K562 (cell line): ENCODE data around the gene PIAS3. TPM values are rescaled to one million over a fixed set of nuclear protein-coding genes. Genes with fewer than 3 reads are reported as not detected.
A peak's percentile ranks its signal among the peaks of the same experiment; 100 is the strongest.

ENCODE experiments used
- ATAC-seq: fragments of 200-7000 bp; cut with Tn5 transposase; 3 replicates; pipeline ENCODE4 v1.9.1; 2020; ENCODE audit warnings: moderate library complexity
- BruUV-seq: library from RNA; stranded (reverse); fragments of 400-500 nt; replicated peaks from 2 replicates; lab custom pipeline; 2021; lab: Mats Ljungman, UMichigan
- CTCF ChIA-PET: fragments of 300-600 bp; formaldehyde crosslinking; extraction: SDS; loops from one replicate; lab custom pipeline; 2021; ENCODE audit warnings: low intra/inter-chr PET ratio; lab: Yijun Ruan, JAX
- POLR2A ChIA-PET: fragments of 300-600, 350-650 bp; sonication (Branson Sonifier 250); formaldehyde crosslinking; extraction: SDS; loops from one replicate; lab custom pipeline; 2021; ENCODE audit warnings: antibody characterized with exemption, inconsistent platforms; lab: Yijun Ruan, JAX
- DNase-seq, 4 experiments: peaks; one replicate each; pipeline versions ENCODE4 v3.0.0 to v3.0.0-alpha.2; 2011 to 2018; ENCODE audit warnings: low spot score in 3 of 4, mixed read lengths in 3 of 4; ENCODE audit errors: extremely low read depth in 1 of 4
- FAIRE-seq: peaks from 2 replicates; lab custom pipeline; 2011; peaks lifted over from hg19 to GRCh38; lab: Jason Lieb, UNC
- H2AFZ ChIP-seq: 2 replicates; pipeline ENCODE4 v1.6.0; 2011; ENCODE audit warnings: low read depth, low read length, control low read depth, inconsistent platforms
- H3K27ac ChIP-seq: fragments of 200-600 bp; 3 replicates; pipeline ENCODE4 v1.8.0; 2011; ENCODE audit warnings: low read depth, mild to moderate bottlenecking, control low read depth, inconsistent platforms, low read length, moderate library complexity, mixed read lengths; ENCODE audit errors: extremely low read depth
- H3K27me3 ChIP-seq, 2 experiments: fragments of 300-600 bp in 1 of 2; 2 replicates in 1 of 2; 3 replicates in 1 of 2; pipeline versions ENCODE4 v1.6.0 to v1.8.0; 2011; ENCODE audit warnings: inconsistent platforms in 2 of 2, low read length in 2 of 2, mild to moderate bottlenecking in 1 of 2, mixed read lengths in 1 of 2, moderate library complexity in 1 of 2; ENCODE audit not compliant: control insufficient read depth in 2 of 2, insufficient read depth in 2 of 2
- H3K36me3 ChIP-seq: fragments of 300-600 bp; 3 replicates; pipeline ENCODE4 v1.8.0; 2011; ENCODE audit warnings: mild to moderate bottlenecking, low read length, inconsistent platforms; ENCODE audit not compliant: control insufficient read depth, insufficient read depth
- H3K4me1 ChIP-seq, 2 experiments: fragments of 200-600 bp in 1 of 2; replicated peaks in 1 of 2; 2 replicates in 1 of 2; 3 replicates in 1 of 2; pipeline versions ENCODE4 v1.5.1 to v1.8.0; 2011; ENCODE audit warnings: inconsistent platforms in 2 of 2, low read length in 2 of 2, mild to moderate bottlenecking in 1 of 2, mixed read lengths in 1 of 2, moderate library complexity in 1 of 2; ENCODE audit not compliant: control insufficient read depth in 2 of 2, insufficient read depth in 2 of 2
- H3K4me2 ChIP-seq: 2 replicates; pipeline ENCODE4 v1.6.1; 2011; ENCODE audit warnings: low read length, control low read depth, inconsistent platforms, mixed read lengths; ENCODE audit not compliant: insufficient read depth
- H3K4me3 ChIP-seq: fragments of 200-600 bp; sonication (generic), shearing (Covaris generic); 2 replicates; pipeline ENCODE4 v1.5.1; 2016; ENCODE audit warnings: control low read depth, inconsistent platforms
- H3K79me2 ChIP-seq: fragments of 200-600 bp; 3 replicates; pipeline ENCODE4 v1.8.0; 2011; ENCODE audit warnings: low read length, inconsistent platforms; ENCODE audit not compliant: control insufficient read depth, insufficient read depth
- H3K9ac ChIP-seq, 2 experiments: 2 replicates each; pipeline versions ENCODE4 v1.6.0 to v1.6.1; 2011; ENCODE audit warnings: low read depth in 2 of 2, low read length in 2 of 2, control low read depth in 1 of 2, inconsistent platforms in 1 of 2, mild to moderate bottlenecking in 1 of 2, mixed read lengths in 1 of 2; ENCODE audit not compliant: insufficient read depth in 1 of 2
- H3K9me1 ChIP-seq: one replicate; pipeline ENCODE4 v1.6.0; 2011; ENCODE audit warnings: inconsistent platforms, mild to moderate bottlenecking, low read length, moderate library complexity; ENCODE audit not compliant: control insufficient read depth, insufficient read depth
- H3K9me3 ChIP-seq: replicated peaks from 2 replicates; pipeline ENCODE4 v1.5.1; 2011; ENCODE audit warnings: low read depth, low read length, inconsistent platforms; ENCODE audit not compliant: control insufficient read depth, insufficient read depth
- H4K20me1 ChIP-seq: replicated peaks from 2 replicates; pipeline ENCODE4 v1.6.1; 2011; ENCODE audit warnings: low read length, inconsistent platforms, mixed read lengths; ENCODE audit not compliant: control insufficient read depth, insufficient read depth
- ARID3B ChIP-seq: fragments of 250-450 bp; sonication (Bioruptor Pico); IDR thresholded peaks from 2 replicates; pipeline ENCODE4 v1.4.0; 2020; ENCODE audit warnings: borderline replicate concordance
- CBX3 ChIP-seq, 2 experiments: IDR thresholded peaks; 1 replicate in 1 of 2; 2 replicates in 1 of 2; pipeline ENCODE4 v1.6.1; 2012; ENCODE audit warnings: inconsistent platforms in 2 of 2, low read length in 2 of 2, borderline replicate concordance in 1 of 2, control low read depth in 1 of 2
- HDAC1 ChIP-seq, 2 experiments: fragments of 450-650 bp; IDR thresholded peaks; 2 replicates each; pipeline ENCODE4 v1.6.1; 2016 to 2017; ENCODE audit warnings: inconsistent platforms in 1 of 2, mild to moderate bottlenecking in 1 of 2, moderate library complexity in 1 of 2
- KDM1A ChIP-seq, 2 experiments: fragments of 450-650 bp; IDR thresholded peaks; 2 replicates each; pipeline ENCODE4 v1.6.1; 2016; ENCODE audit warnings: mild to moderate bottlenecking in 2 of 2
- KDM5B ChIP-seq: fragments of 200-600 bp; sonication (generic); IDR thresholded peaks from 2 replicates; pipeline ENCODE4 v1.6.1; 2012; ENCODE audit warnings: low read depth, mild to moderate bottlenecking, moderate library complexity, low read length, control low read depth, inconsistent platforms; ENCODE audit not compliant: insufficient replicate concordance
- KLF13 ChIP-seq: fragments of 450-650 bp; IDR thresholded peaks from 2 replicates; pipeline ENCODE4 v1.6.1; 2016; ENCODE audit warnings: missing genetic modification characterization, low read depth, mild to moderate bottlenecking, missing compliant biosample characterization, moderate library complexity, borderline replicate concordance
- MNT ChIP-seq, 2 experiments: fragments of 450-650 bp; conservative IDR thresholded peaks; 2 replicates each; pipeline ENCODE4 v1.6.1; 2017; ENCODE audit warnings: mild to moderate bottlenecking in 2 of 2, moderate library complexity in 2 of 2
- RCOR1 ChIP-seq, 2 experiments: IDR thresholded peaks; 2 replicates each; pipeline ENCODE4 v1.6.1; 2012; ENCODE audit warnings: low read depth in 2 of 2, low read length in 2 of 2, borderline replicate concordance in 1 of 2, improper control_type of control experiment in 1 of 2
- ZBTB12 ChIP-seq: fragments of 250-450 bp; sonication (Bioruptor Pico); IDR thresholded peaks from 2 replicates; pipeline ENCODE4 v1.4.0; 2020
- ZEB2 ChIP-seq: fragments of 450-650 bp; IDR thresholded peaks from 2 replicates; pipeline ENCODE4 v1.6.1; 2016
- ZNF165 ChIP-seq: fragments of 250-450 bp; sonication (Bioruptor Pico); IDR thresholded peaks from 2 replicates; pipeline ENCODE4 v1.4.0; 2020; ENCODE audit warnings: borderline replicate concordance
- ZNF224 ChIP-seq: sonication (generic); formaldehyde crosslinking; IDR thresholded peaks from 2 replicates; pipeline ENCODE4 v1.8.0; 2022; ENCODE audit warnings: mild to moderate bottlenecking, missing genetic modification reagents
- WGBS: fragments of 100-300 bp; shearing (Covaris generic); methylation state at CpG from one replicate; pipeline ENCODE4 v1.1.6; 2016; ENCODE audit warnings: low coverage, mixed read lengths; ENCODE audit not compliant: insufficient coverage; ENCODE audit errors: missing lambda C conversion rate; 5-methylcytosine and 5-hydroxymethylcytosine counted together
- in situ Hi-C: fragments of 300-500 bp; cut with MboI; formaldehyde crosslinking; loops from 4 replicates; pipeline ENCODE4 v1.15.0; 2018; ENCODE audit warnings: inconsistent platforms, mixed read lengths
- intact Hi-C: fragments of 100-400 bp; cut with micrococcal nuclease; formaldehyde crosslinking; loops from 2 replicates; pipeline ENCODE4 v1.14.2; 2022
- polyA plus RNA-seq, 8 experiments: library from polyadenylated mRNA; depleted of rRNA in 4 of 8; stranded (reverse) in 5 of 8; unstranded in 3 of 8; fragments of >200 nt; fragmentation: Nextera tagmentation in 2 of 8; fragmentation: Illumina TruSeq in 1 of 8; extraction: Ambion mirVana in 2 of 8; extraction: Trizol in 1 of 8; gene quantifications; 2 replicates each; pipeline versions ENCODE4 v1.2.1 to v1.2.3, GENCODE V29; 2011 to 2014; ENCODE audit warnings: inconsistent platforms in 1 of 8, missing spikeins in 1 of 8
- total RNA-seq, 7 experiments: library from RNA; depleted of rRNA in 6 of 7; stranded (reverse); fragments of >200 nt in 6 of 7; fragmentation: Illumina TruSeq in 2 of 7; extraction: Trizol in 2 of 7; gene quantifications; 2 replicates each; pipeline versions ENCODE4 v1.2.1 to v1.2.3, GENCODE V29; 2011 to 2021; ENCODE audit warnings: low replicate concordance in 1 of 7

The PIAS3 gene
- total and polyA plus RNA-seq, 9 of the 15 experiments (the other 6 are each of a cell fraction or from before 2014, with no cell fraction given): 1.1 to 25.6 (median 7.9) TPM

- TF ChIP-seq ZBTB12: no peak
- no peak for TF ChIP-seq CBX3 (IDR thresholded peaks at IDR 0.05; ENCODE audit: borderline replicate concordance in 1 of 2, low read length in 2 of 2)
- no peak for TF ChIP-seq RCOR1 (IDR thresholded peaks at IDR 0.05; ENCODE audit: borderline replicate concordance in 1 of 2, low read depth in 2 of 2, low read length in 2 of 2)
- TF ChIP-seq ARID3B (CRISPR knock-in tag): no peak
- TF ChIP-seq KLF13 (tag): 0 out of 2 replicates have a peak, but pooled peaks have one; percentile 37
These were observed 13.2 kb downstream of the PIAS3 start, which contains the start of gene NUDT17 (continued) for GRCh38 chr1:145845514-145846161.

GRCh38 chr1:145845144-145845513, 13.8 kb downstream of the PIAS3 start:
- no TSS peak for BruUV-seq
- Histone ChIP-seq H3K27ac (peak overlapping the region; percentile 59; the same call in 2 of the 3 replicates), H3K4me2 (peak overlapping the region; percentile 82), H3K36me3 (peaks cover 52% of the 10 kb centered on the region), H3K9me1 (no peaks in the 10 kb centered on the region), H3K27me3 (no peaks in the 10 kb centered on the region), H2AFZ (peak overlapping the region; percentile 96), H3K4me1 (peaks cover 7 to 20% of the 10 kb centered on the region in 2 experiments; a peak in 4 of 5 replicates), H3K4me3 (peak overlapping the region; percentile 54), H3K9me3 (no peaks in the 10 kb centered on the region), H3K79me2 (no peaks in the 10 kb centered on the region), H3K9ac (peak overlapping the region; percentile 68 to 93), H4K20me1 (no peaks in the 10 kb centered on the region)
- ChIA-PET CTCF (interaction anchor here (0.5 to 2.5 kb wide), 5 partner anchors 41 to 168 kb away, joined by 3 to 16 read pairs (median 6); partner anchors contain the start of genes ANKRD35 and ITGA10), POLR2A (interaction anchor here (0.7 to 6.8 kb wide), 19 partner anchors 11 to 207 kb away, joined by 3 to 40 read pairs (median 5); partner anchors contain the start of genes ANKRD34A, PIAS3, POLR3GL and RBM8A)
- peak in 2 of 4 experiments; percentile 21 to 29 for DNase-seq
- peak; percentile 48 for ATAC-seq
- in situ Hi-C loops: loop anchor here (5.0 kb wide), 1 partner anchor 167 kb away; no protein-coding TSS in a partner anchor
- 6% methylated on average over 4 of the region's 4 CpGs for WGBS
- FAIRE-seq: no peak
- intact Hi-C loops: loop anchor here (1.0 to 5.0 kb wide), 5 partner anchors 14 to 168 kb away; partner anchors contain the start of genes ITGA10 and PIAS3
- TF ChIP-seq KDM5B: peak; percentile 11
- TF ChIP-seq ZNF165 (CRISPR knock-in tag): no peak
- 0 out of 4 replicates have a peak, but pooled peaks of 1 of the 2 experiments have one; percentile 35 for TF ChIP-seq KDM1A (IDR thresholded peaks at IDR 0.05)
- no peak for TF ChIP-seq ZNF224 (CRISPR knock-in tag)
- no peak for TF ChIP-seq HDAC1 (IDR thresholded peaks at IDR 0.05)
- TF ChIP-seq MNT (conservative IDR thresholded peaks at IDR 0.05): peak in 1 of 2 experiments; percentile 55; a peak in 2 of 4 replicates
- peak; percentile 13; the same call in 1 of the 2 replicates for TF ChIP-seq ZEB2
